Measurements from ENCODE around the gene NRIP1. TPM values are rescaled to one million over a fixed set of nuclear protein-coding genes. Genes with fewer than 3 reads are reported as not detected.

Gene NRIP1
- total RNA-seq, 1 donor from 2014 or later: 30.9 TPM

DNA sequence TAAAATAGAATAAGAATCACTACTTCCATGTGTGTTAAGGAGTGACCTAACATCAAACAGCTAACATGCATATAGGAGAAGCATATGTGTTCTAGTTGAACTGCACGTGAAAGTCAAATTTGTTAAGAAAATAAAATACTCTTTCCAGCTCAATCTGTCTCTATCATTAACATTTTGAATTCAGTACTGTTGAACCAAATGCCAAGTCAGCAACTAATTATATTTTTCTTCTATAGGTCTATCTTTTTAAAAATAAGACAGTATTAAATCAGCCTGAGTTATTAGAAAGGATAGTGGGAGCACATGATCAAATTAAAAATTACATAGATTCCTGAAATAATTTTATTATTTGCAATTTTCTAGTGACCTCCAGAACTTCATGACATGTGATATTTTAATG is 141.8 kb downstream of the NRIP1 start:
- no peak overlapping the region for H3K4me3 ChIP-seq

DNA sequence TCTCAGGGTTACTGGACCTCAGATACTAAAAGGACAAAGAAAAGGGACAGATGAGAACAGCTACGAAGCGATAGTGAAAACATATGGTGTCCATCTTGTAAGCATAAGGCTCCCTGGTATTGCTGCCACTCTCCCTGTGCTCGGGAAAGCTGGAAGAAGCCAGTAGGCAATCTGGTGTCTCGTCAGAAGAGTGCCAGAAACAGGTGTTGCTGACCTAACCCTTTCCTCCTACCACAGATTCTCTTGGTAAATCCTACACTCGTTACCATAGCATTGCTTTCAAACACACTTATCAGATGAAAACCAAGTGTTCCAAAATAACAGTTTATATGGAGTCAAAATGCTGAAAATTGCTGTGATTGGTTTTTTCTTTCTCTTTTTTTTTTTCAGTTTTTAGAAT is 146.3 kb downstream of the NRIP1 start:
- no peak overlapping the region for H3K27ac ChIP-seq
- TF ChIP-seq POLR2A (IDR thresholded peaks at IDR 0.05): no peak
- TF ChIP-seq, protein P1, sequence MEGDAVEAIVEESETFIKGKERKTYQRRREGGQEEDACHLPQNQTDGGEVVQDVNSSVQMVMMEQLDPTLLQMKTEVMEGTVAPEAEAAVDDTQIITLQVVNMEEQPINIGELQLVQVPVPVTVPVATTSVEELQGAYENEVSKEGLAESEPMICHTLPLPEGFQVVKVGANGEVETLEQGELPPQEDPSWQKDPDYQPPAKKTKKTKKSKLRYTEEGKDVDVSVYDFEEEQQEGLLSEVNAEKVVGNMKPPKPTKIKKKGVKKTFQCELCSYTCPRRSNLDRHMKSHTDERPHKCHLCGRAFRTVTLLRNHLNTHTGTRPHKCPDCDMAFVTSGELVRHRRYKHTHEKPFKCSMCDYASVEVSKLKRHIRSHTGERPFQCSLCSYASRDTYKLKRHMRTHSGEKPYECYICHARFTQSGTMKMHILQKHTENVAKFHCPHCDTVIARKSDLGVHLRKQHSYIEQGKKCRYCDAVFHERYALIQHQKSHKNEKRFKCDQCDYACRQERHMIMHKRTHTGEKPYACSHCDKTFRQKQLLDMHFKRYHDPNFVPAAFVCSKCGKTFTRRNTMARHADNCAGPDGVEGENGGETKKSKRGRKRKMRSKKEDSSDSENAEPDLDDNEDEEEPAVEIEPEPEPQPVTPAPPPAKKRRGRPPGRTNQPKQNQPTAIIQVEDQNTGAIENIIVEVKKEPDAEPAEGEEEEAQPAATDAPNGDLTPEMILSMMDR (IDR thresholded peaks at IDR 0.05): no peak
- no peak for TF ChIP-seq POLR2AphosphoS5 (IDR thresholded peaks at IDR 0.05; ENCODE audit: insufficient read depth in 1 of 2, low read depth in 1 of 2)
- no peak overlapping the region for H3K4me3 ChIP-seq
- intact Hi-C loops (cut with DNase I): no loop called here
- H3K27me3 ChIP-seq: no peaks in the 10 kb centered on the region
- no peak for DNase-seq (ENCODE audit: extremely low spot score in 2 of 2)
- no peaks in the 10 kb centered on the region for H3K9me3 ChIP-seq
- H3K36me3 ChIP-seq: no peaks in the 10 kb centered on the region
- H3K4me1 ChIP-seq: no peaks in the 10 kb centered on the region

More for the DNA sequence above, 141.8 kb downstream of the NRIP1 start:
- intact Hi-C loops (cut with DNase I): no loop called here
- no peak for TF ChIP-seq POLR2AphosphoS5 (IDR thresholded peaks at IDR 0.05; ENCODE audit: insufficient read depth in 1 of 2, low read depth in 1 of 2)
- no peak for TF ChIP-seq POLR2A (IDR thresholded peaks at IDR 0.05)
- TF ChIP-seq, protein P1 (IDR thresholded peaks at IDR 0.05): no peak
- no peak overlapping the region for H3K27ac ChIP-seq
- H3K4me1 ChIP-seq: no peaks in the 10 kb centered on the region
- no peaks in the 10 kb centered on the region for H3K36me3 ChIP-seq
- no peak for DNase-seq (ENCODE audit: extremely low spot score in 2 of 2)
- no peaks in the 10 kb centered on the region for H3K9me3 ChIP-seq
- no peaks in the 10 kb centered on the region for H3K27me3 ChIP-seq

DNA sequence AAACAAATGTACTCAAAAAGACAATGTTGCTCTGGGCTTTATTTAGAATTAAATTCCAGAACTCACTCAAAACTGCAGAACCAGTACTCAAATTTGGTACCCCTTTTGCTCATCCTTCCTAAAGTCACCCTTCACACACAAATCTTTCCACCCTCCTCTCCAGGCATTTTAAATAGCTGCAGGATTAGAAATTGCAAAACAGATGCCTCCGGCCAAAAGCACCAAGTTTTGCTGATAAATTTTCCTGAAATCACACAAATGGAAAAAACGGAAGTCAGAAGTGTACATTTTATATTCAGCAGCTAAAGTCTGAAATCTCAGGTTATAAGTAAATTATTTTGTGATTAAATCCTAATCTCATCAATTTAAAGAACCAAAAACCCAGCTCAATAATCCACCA is 147.0 kb downstream of the NRIP1 start:
- DNase-seq (ENCODE audit: extremely low spot score in 2 of 2): no peak
- Histone ChIP-seq H3K27ac (no peak overlapping the region), H3K4me3 (no peak overlapping the region), H3K4me1 (no peaks in the 10 kb centered on the region), H3K27me3 (no peaks in the 10 kb centered on the region), H3K9me3 (no peaks in the 10 kb centered on the region), H3K36me3 (no peaks in the 10 kb centered on the region)
- TF ChIP-seq, protein P1 (IDR thresholded peaks at IDR 0.05): no peak
- TF ChIP-seq POLR2A (IDR thresholded peaks at IDR 0.05) (no peak), POLR2AphosphoS5 (IDR thresholded peaks at IDR 0.05; ENCODE audit: insufficient read depth in 1 of 2, low read depth in 1 of 2) (no peak)
- intact Hi-C loops (cut with DNase I): no loop called here

DNA sequence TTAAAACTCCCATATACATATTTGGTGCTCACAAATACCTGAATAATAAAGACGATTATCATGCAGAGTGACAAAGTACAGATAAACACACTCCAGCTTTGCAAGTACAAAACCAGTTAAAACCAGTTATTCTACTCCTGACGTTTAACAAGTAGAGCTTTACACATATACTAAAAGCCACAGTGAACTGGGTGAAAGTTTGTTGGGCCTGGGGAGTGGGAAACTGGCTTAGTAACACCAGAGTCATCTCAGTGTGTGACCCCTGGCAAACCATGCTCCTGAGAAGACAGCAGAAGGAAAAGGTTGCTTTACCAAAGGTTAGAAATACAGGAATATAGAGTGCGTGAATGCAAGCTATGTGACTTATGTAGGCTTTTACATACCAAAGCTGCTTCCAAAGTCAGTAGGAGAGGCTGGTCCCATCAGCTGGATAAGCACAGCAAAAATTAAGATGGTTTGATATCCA is 148.1 kb downstream of the NRIP1 start:
- no peaks in the 10 kb centered on the region for H3K4me1 ChIP-seq
- H3K36me3 ChIP-seq: no peaks in the 10 kb centered on the region
- no peak overlapping the region for H3K27ac ChIP-seq
- H3K4me3 ChIP-seq: no peak overlapping the region
- DNase-seq (ENCODE audit: extremely low spot score in 2 of 2): no peak
- intact Hi-C loops (cut with DNase I): no loop called here
- no peaks in the 10 kb centered on the region for H3K27me3 ChIP-seq
- TF ChIP-seq POLR2A (IDR thresholded peaks at IDR 0.05) (no peak), POLR2AphosphoS5 (IDR thresholded peaks at IDR 0.05; ENCODE audit: insufficient read depth in 1 of 2, low read depth in 1 of 2) (no peak)
- TF ChIP-seq, protein P1 (IDR thresholded peaks at IDR 0.05): no peak
- H3K9me3 ChIP-seq: no peaks in the 10 kb centered on the region

DNA sequence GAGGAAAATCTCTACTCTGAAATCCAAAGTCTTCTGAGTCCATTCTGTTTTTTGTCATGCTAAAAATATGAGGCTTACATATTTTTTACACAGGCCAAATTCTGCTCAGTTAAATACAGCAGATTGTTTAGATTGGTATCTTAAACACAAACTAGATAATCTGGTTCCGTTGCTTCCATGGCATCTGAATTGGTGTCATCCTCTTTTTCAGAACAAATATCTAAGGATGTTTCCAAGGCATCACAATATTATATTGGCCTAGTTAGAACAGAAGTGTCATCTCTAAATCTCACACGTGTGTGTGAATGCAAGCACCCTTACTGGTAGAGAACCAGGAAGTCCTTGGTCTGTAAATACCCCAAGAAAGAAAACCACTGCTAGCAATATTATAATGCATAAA is 151.2 kb downstream of the NRIP1 start:
- TF ChIP-seq, protein P1 (IDR thresholded peaks at IDR 0.05): no peak
- no peak for TF ChIP-seq POLR2AphosphoS5 (IDR thresholded peaks at IDR 0.05; ENCODE audit: insufficient read depth in 1 of 2, low read depth in 1 of 2)
- no peak for TF ChIP-seq POLR2A (IDR thresholded peaks at IDR 0.05)
- no peak for DNase-seq (ENCODE audit: extremely low spot score in 2 of 2)
- no peak overlapping the region for H3K4me3 ChIP-seq
- intact Hi-C loops (cut with DNase I): no loop called here
- no peak overlapping the region for H3K27ac ChIP-seq
- H3K4me1 ChIP-seq: no peaks in the 10 kb centered on the region
- no peaks in the 10 kb centered on the region for H3K9me3 ChIP-seq
- no peaks in the 10 kb centered on the region for H3K36me3 ChIP-seq
- H3K27me3 ChIP-seq: no peaks in the 10 kb centered on the region

Data from vagina (tissue), 2 donors.